Activated gamma-delta T cell treated with anti-CD3 and anti-CD28 coated beads, Interleukin-2, amount 50 U/mL, for 16 hours (primary cell): Measurements from ENCODE around the gene ARHGAP26.

Experiments used
- DNase-seq: peaks from one replicate; pipeline ENCODE4 v3.0.0-alpha.2; 2020; ENCODE audit warnings: low read depth

The ARHGAP26 gene

GRCh38 chr5:142783601-142784341, 13.6 kb downstream of the ARHGAP26 start:
- peak; percentile 34 for DNase-seq

GRCh38 chr5:142784401-142784955, 14.3 kb downstream of the ARHGAP26 start:
- no peak for DNase-seq

DNA sequence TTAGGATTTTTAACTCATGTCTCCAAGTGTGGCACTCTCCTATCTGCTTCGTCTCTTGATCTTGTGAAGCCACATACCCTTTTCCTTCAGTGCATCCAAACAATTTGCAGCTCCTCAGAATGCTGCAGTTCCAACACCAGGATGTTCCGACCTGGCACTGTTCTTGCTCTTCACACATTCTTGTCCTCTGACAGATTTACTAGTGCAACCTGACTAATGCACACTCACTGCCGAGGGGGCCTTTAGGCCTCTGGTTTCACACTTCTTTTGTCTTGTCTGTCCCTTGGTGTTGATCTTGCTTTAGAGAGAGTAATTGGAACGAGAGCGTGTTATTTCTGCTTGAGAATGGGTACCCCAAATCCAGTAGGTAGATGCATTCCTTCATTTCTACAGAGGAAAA, 15.0 kb downstream of the ARHGAP26 start:
- DNase-seq: no peak

- no peak for DNase-seq
Observed at GRCh38 chr5:142789206-142789605, 19.0 kb downstream of the ARHGAP26 start.

DNA sequence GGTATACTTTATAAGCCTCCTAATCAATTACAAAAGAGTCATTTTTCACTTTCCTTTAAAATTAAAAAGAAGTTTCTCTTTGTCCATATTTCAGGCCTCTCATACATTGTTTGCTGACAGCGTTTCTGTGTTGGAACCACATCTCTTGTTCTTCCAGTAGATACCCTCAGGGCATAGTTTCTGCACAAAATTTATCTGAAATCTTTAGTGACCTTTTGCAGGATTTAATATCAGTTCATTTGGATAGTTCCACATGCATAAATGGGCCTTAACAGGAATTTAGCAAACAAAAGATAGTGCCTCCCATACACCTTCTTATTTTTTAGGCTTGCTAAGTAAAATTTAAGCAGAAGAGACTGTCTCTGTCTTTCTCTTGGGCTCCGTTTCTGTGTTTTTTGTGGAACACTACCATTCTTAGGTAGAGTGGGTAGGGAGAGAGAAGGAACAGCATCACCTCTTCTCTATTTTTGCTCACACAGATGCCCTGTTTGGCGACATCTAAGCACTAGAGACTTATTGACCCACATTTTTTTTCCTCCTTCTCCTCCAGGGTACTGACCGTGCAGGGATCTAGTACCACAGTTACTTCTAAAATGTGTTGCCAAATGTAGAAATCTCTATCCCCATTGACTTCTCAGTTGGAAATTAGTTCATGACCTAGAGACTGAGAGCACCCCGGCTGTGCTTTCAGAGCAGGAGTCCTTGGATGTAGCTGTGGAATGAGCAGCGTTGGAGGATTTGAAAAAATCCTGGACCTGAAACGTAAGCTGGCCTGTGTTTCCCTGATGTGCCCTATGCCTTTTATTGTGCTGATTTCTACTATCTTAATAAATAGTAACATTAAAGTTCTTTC, 22.1 kb downstream of the ARHGAP26 start:
- no peak for DNase-seq

- DNase-seq: no peak
Observed at GRCh38 chr5:142792865-142793232, 22.7 kb downstream of the ARHGAP26 start.

GRCh38 chr5:142794537-142794936, 24.4 kb downstream of the ARHGAP26 start:
- no peak for DNase-seq

- DNase-seq: no peak
Observed at GRCh38 chr5:142795251-142795650, 25.1 kb downstream of the ARHGAP26 start.

DNA sequence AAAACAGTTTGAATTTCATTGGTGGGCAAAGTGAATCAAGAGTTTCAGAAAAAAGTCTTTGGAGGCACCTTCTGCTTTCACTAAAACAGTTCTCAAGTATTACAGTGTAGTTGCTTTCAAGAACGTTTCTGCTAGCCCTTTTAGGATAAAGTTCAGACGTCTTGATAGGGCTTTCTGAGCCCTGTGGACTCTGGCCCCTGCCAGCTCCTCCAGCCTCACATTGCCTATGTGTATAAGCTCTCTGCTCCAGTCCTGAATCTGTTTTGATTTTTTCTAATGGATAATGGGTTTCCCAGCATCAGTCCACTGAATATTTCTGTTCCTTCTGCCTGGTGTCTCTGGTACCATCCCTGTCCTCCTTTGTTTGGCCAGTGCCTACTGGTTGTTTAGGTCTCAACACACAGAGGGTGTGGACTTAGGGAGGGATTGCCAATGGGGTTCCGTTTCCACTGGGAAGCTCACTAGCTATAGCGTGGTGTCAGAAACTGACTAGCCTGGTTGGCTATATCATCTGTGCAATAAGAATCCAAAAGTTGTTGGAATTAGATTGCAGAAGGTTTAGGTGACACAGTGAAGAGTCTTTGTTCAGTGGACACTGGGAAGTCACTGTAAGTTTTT, 26.4 kb downstream of the ARHGAP26 start:
- no peak for DNase-seq

DNA sequence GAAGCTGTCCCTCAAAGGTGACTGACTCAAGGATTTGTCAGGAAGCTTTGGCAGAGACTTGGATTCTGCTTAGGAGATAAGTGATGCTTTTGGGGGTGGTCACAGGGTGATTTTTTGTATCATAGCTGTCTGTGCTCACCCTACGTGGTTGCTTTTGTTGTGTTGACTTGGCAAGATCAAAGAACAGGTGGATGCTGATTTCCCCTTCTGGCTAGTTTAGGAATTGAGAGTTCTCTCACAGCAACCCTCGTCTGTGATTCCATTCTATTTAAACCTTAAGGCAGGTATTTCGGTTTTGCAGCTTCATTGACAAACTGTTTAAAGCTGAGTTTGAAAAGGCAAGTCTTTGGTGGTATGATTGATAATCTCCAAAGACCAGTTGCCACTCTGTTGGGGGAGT, 27.2 kb downstream of the ARHGAP26 start:
- no peak for DNase-seq

DNA sequence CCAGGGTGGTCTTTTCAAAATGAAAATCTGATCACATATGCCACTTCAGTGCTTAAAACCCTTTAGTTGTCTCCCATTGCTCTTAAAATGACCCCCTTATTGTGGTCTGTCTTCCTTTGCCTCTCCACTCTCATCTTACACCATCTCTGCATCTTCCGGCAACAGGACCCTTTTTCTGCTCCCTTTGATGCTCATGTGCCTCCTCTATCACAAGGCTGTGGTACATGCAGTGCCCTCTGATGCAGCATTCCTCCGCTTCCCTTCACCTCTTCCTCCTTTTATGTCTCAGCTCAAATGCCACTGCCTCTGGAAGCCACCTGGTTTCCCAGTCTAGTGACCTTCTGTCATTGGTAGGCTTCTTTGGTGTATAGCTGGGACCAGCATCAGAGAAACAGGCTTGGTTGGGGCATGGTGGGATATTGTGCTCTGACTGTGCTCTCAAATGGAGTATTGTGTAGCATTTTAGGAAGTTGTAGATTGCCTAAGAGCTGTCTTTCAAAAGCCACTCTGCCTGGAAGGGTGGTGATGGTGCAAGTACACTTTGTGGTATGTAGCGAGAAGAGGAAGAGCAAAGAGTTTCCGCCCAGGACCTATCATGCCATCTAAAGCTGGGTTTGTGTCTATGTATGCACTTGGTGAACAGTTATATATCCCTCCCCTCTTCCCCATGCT, 28.1 kb downstream of the ARHGAP26 start:
- peak; percentile 17 for DNase-seq

DNA sequence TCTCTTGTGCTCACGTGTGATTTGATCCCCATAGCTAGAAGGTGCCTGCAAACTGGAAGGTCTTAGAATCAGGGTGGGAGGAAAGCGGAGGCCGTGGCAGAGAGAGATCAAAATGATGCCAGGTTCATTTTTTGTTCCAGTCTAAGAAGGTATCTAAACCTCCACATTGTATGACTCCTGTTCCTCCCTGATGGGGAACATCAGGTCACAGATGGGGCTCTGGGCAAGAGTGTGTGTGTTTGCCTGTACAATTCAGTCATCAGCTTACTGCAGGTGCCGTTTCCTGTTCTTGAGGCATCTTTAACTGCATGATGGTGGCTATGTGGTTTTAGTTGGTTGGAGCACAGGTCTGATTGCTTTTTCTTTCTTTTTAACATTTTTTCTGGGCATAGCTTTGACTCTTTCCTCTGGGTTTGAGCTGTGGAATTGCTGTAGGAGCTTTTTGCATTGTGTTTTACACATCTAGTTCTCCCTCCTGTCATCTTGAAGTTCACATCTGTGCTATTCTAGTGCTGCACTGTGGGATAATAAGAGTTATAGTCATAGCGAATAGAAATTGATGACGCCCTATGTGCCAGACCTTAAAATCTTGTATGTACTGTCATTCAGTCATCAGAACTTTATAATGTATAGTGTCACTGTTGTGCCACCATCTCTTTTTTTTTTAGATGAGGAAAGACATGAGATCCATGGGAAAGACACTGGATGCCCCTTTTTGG, 30.8 kb downstream of the ARHGAP26 start:
- peak; percentile 27 for DNase-seq

DNA sequence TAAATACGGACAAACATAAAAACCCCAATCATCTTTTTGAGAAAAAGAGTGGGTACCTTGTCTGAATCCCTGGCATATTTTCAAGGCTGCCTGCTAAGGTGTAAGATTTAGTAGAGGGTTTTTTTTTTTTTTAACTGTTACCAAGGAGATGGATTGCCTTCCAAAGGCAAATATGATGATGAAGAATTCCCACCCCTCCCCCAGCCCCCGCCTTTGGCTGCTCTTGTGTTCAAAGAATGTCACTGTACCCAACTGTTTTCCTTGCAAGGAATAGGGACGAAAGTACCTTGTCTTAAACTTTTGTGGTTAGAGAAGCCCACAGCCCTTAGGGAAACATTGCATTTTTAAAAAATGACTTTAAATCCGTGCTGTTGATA, 31.3 kb downstream of the ARHGAP26 start:
- no peak for DNase-seq

DNA sequence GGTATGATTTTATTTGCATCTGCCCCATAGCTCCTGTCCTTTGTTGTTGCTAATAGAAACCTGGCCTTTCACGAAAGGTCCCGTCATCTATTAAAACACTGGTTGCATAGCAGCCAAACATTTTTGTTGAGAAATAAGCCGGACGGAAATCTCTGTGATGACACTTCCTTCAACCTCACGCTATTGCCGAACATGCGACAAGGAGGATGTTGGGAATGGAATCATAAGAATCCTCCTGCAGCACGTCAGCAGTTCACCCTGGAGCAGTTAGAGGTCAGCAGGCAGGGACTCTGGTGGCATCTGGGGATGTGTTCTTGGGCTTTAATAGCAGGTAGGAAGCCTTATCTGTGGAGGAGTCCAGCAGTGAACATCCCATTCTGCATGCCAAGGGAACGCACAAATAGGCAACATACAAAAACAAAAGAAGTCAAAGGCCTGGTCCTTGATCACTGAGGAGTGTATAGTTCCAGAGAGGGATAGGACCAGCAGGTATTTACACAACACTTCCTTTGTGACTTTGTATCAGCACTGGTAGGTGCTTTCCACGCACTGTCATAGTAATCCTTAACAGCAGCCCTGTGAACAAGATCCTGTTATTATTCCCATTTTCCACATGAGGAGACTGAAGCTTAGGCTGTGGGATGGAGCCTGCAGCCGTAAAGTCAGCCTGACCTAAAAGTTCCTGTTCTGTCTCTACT, 33.4 kb downstream of the ARHGAP26 start:
- no peak for DNase-seq

- DNase-seq: no peak
Observed at GRCh38 chr5:142805339-142805738, 35.2 kb downstream of the ARHGAP26 start.

- no peak for DNase-seq
Observed at GRCh38 chr5:142806841-142807267, 36.7 kb downstream of the ARHGAP26 start.

DNA sequence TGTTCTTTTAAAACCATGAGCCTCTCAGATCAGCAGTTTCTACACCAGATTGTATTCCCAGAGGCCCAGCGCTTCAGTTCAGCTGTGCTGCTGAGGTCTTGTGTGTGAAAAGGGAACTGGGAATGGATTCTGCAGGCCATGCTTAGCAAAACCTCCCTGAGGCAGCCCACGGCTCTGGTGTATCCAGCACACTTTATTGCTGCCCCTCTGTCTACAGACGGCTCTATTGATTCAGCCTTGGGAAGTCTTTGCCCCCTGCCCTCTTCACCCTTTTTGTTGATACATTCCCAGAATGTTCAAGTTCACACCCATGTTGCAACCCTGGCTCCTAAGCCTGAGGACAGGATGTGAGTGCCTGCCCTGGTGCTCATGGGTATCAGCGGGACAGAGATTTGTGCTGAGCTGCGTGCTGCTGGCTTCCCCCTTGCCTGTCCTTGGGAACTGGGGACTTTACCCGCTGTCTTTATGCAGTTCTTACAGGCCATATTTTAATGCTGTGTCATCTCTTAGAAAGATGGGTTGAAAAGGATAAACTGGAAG, 37.3 kb downstream of the ARHGAP26 start:
- DNase-seq: no peak

DNA sequence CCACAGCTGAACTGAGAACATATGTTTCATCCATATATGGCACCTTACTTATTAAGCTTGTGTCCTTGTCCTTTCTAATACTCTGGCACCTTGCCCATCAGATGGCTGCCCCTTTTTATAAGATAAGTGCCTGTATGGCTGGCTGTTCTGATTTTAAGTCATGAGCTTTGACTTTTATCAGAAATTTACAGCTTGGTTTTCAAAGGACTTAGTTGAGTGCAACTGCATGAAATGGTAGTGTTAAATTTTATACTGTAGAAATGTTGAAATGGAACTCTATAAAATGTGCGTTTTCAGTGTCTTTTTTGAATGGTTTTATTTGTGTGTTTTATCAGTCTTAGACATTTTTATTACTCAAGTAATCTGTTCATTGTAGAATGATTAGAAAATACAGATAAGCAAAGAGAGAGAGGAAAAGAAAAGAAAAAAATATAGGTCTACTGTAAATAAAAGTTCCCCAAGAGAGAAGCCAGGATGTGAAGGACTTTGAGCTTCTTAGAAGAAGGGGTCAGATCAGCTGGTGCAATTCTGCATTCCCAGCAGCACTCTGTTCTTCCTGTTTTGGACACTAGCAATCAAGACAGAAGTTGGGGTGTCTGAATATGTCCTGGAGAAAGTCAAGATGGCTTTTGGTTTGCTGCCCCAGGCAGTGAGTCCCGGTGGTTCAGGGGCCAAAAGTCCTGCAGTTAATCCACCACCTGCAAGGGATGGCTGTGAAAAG, 38.9 kb downstream of the ARHGAP26 start:
- no peak for DNase-seq

DNA sequence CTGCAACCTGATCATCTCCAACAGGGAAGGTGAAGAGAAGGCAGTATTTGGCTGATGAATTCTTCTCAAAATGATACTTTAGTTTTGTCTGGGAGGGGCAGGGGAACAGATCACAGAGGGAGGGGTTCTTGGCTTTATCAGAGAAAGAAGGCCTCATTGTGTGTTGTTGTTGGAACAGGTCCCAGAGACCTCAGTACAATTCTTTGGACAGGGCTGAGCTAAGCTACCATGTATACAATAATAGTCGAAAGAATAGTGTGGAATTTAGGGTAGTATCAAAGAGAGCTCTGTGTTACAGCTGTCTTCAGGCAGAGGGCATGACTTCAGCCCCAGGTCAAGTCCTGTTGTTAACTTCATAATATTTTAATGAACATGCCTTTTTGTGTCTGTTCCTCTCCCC, 39.9 kb downstream of the ARHGAP26 start:
- DNase-seq: no peak

DNA sequence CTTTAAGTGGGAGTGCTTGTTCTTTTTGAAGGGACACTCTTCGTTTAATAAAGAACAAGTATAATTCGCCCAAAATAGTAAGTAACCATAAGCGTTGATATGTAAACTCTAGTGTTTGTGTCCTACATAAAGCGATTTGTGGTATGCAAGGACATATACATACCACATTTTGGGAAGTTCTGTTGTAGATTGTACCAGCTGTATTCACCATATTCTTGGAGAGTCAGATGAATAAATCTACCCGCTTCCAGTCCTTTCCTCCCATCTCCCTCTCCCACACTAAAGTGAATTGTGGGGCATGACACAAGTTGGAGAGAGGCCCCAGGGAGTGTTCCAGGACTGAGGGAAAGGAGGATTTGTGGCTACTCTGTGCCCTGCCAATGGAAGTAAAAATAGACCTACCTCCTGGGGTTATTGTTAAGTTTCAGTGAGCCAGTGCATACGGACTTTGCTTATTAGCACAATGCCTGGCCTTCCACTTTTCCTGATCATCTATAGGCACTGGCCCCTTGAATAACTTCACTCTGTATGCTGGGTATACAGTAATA, 40.6 kb downstream of the ARHGAP26 start:
- DNase-seq: no peak
